VCaP (cell line): Measurements from ENCODE around the gene POFUT1.

ENCODE experiments used
- H3K27ac ChIP-seq: fragments of 450-650 bp; 2 replicates; pipeline ENCODE4 v1.5.1; 2017
- TF ChIP-seq, protein P1 (sequence below): fragments of 450-650 bp; conservative IDR thresholded peaks from 2 replicates; pipeline ENCODE4 v1.5.1; 2017; ENCODE audit warnings: mild to moderate bottlenecking, moderate library complexity

POFUT1 gene

DNA sequence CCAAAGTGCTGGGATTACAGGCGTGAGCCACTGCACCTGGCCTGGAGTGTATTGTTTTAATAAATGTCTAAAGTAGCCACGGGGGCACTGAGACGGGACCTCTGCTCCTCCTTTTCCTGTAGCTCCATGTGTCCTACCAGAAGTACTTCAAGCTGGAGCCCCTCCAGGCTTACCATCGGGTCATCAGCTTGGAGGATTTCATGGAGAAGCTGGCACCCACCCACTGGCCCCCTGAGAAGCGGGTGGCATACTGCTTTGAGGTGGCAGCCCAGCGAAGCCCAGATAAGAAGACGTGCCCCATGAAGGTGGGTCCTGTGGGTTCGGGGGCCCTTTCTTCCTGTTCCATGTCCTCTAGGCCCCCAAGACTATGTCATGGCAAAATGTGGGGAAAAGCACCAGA, 7.5 kb downstream of the POFUT1 start:
- TF ChIP-seq, protein P1, sequence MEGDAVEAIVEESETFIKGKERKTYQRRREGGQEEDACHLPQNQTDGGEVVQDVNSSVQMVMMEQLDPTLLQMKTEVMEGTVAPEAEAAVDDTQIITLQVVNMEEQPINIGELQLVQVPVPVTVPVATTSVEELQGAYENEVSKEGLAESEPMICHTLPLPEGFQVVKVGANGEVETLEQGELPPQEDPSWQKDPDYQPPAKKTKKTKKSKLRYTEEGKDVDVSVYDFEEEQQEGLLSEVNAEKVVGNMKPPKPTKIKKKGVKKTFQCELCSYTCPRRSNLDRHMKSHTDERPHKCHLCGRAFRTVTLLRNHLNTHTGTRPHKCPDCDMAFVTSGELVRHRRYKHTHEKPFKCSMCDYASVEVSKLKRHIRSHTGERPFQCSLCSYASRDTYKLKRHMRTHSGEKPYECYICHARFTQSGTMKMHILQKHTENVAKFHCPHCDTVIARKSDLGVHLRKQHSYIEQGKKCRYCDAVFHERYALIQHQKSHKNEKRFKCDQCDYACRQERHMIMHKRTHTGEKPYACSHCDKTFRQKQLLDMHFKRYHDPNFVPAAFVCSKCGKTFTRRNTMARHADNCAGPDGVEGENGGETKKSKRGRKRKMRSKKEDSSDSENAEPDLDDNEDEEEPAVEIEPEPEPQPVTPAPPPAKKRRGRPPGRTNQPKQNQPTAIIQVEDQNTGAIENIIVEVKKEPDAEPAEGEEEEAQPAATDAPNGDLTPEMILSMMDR, result no peak
- H3K27ac ChIP-seq, result no peak overlapping the region

DNA sequence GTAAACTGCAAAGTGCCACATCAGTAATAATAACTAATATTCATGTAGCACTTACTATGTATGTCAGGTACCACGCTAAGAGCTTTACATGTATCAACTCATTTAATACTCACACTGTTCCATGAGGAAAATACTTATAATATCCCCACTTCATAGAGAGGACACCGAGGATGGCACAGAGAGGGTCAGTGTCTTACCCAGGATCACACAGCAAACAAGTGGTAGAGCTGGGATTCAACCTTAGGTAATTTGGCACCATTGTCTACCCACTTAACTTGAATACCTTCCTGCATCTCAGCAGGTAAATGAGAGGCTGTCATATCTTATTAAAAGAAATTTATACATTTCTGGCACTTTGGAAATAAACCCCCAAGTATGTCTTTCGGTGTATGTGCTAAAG, 8.0 kb downstream of the POFUT1 start:
- TF ChIP-seq, protein P1, result no peak

DNA sequence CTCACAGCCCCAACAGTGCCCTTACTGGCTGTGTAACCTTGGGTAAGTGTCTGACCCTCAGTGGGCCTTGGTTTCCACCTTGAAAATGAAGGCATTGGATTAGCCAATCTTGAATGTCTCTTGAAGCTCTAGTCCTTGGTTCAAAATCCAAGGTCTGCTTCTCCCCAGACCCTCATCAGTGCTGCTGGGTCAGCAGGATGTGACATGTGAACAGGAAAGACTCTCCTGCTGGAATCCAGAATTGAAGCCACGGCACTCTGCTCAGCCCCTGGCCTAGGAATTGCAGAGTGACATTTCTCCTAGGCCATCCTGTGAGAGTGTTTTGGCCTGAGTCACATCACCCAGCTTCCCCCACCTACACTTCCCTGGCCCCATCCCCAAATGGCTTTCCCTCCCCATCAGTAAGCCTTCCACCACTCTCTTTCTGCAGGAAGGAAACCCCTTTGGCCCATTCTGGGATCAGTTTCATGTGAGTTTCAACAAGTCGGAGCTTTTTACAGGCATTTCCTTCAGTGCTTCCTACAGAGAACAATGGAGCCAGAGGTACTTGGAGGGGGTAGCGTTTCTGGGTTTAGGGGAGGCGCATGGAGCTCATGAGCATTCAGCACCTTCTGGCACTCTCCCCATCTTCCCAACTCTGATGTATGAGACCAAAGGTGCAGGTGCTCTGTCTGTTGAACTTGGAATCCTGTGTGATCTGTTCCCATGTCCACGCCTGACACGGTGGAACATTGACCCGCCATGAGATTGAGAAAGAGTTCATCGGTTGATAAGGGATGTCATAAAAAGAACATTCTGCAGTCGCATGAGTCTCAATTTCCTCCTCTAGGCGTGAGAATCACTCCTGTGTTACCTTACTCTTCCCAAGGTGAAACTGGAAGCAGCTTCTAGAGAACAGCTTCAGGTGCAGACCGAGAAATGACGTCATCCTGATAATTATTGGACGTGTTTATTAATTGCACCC, 8.8 kb downstream of the POFUT1 start:
- TF ChIP-seq, protein P1, result no peak
- H3K27ac ChIP-seq, result no peak overlapping the region

More for the DNA sequence above, 8.0 kb downstream of the POFUT1 start:
- no peak overlapping the region for H3K27ac ChIP-seq

DNA sequence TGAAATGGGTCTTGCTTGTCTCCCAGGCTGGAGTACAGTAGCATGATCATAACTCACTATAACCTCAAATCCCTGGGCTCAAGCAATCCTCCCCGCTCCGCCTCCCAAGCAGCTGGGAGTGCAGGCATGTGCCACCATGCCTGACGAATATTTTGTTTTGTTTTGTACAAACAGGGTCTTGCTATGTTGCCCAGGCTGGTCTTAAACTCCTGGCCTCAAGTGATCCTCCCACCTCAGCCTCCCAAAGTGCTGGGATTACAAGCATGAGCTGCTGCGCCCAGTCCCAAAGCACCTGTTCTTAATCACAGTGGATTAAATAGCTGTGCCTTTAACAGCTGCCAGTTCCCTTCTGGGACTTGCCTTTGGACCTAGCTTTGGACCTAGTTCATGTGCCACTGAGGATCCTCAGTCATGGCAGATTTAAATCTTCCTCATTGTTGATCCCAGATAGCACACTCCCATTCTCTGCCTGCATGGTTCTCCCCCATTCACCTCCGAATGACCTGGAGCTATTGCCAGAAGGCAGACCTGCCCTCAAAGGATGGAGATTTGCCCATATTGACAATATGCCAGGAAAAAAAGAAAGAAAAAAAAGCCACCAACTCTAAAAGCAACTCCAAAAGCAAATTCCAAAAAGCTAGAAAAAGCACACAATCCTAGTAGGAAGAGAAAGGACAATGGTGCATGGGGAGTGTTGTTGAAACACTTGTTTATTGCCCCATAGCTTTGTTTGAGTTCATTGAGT, 10.6 kb downstream of the POFUT1 start:
- no peak overlapping the region for H3K27ac ChIP-seq
- TF ChIP-seq, protein P1, result no peak

DNA sequence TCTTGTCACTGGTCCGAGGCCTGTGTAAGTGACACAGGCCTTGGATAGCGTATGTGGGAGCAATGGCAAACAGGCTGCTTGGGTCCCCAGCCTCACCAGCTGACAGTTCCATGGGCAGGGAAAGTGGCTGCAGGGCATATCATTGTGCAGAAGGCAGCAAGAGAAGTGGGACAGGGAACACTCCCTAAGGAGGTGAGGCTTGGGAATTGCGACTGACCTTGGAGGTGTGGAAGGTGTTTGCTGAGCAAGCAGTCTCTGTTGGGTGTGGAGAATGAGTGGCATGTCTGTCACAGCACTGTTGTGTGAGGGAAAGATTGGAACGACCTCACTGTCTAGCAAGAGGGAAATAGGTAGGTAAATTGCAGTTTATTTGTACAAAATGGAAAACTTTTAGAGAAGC, 16.8 kb downstream of the POFUT1 start:
- no peak overlapping the region for H3K27ac ChIP-seq
- TF ChIP-seq, protein P1, result no peak

DNA sequence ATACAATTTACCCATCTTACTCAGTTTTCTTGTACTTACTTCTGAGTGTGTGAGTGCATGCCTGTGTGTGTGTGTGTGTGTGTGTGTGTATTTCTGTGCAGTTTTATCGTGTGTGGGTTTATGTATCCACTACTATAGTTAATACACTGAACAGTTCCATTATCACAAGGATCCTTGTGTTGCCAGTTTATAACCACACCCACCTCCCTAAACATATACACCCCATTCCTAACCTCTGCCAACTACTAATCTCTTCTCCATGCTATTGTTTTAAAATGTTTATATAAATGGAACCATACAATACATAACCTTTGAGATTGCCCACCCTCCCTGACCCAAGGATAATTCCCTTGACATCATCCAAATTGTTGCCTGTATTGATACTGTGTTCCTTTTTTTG, 18.7 kb downstream of the POFUT1 start:
- TF ChIP-seq, protein P1, result no peak
- H3K27ac ChIP-seq, result peak overlapping the region; percentile 75

DNA sequence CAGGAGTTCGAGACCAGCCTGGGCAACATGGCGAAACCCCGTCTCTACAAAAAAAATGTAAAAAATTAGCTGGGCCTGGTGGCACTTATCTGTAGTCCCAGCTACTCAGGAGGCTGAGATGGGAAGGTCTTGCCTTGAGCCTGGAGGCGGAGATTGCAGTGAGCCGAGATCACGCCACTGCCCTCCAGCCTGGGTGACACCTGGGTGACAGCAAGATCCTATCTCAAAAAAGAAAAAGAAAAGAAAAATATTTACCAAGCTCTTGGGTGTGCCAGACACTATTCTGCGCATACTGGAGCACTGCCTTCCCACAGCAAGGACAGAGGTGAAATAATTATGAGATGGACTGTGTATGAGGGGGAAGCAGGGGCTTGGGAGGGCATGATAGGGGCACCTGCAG, 19.6 kb downstream of the POFUT1 start:
- TF ChIP-seq, protein P1, result no peak
- peak overlapping the region; percentile 75 for H3K27ac ChIP-seq
